Body of pancreas (tissue), 4 donors: Measurements from ENCODE around the gene CAMK4. TPM values are rescaled to one million over a fixed set of nuclear protein-coding genes. Genes with fewer than 3 reads are reported as not detected.

ENCODE experiments used
- ATAC-seq: fragments of 150-250 bp; one replicate; pipeline ENCODE4 v1.9.1; 2016
- DNase-seq, 4 donors: peaks; one replicate each; pipeline ENCODE4 v3.0.0-alpha.2; 2019
- H3K27ac ChIP-seq, 4 donors: fragments of 200-600 bp; sonication (generic); 1 replicate in 3 of 4; 2 replicates in 1 of 4; pipeline versions ENCODE4 v1.5.1 to v1.6.1; 2016 to 2019; ENCODE audit warnings: mild to moderate bottlenecking in 1 of 4, mixed read lengths in 1 of 4, moderate library complexity in 1 of 4
- H3K27me3 ChIP-seq, 2 donors: fragments of 200-600 bp; sonication (generic); one replicate each; pipeline ENCODE4 v1.6.0; 2016; ENCODE audit warnings: mild to moderate bottlenecking in 1 of 2
- H3K36me3 ChIP-seq, 2 donors: fragments of 200-600 bp; sonication (generic); replicated peaks in 1 of 2; 2 replicates each; pipeline ENCODE4 v1.5.1; 2016; ENCODE audit warnings: low read depth in 2 of 2; ENCODE audit not compliant: insufficient read depth in 1 of 2
- H3K4me1 ChIP-seq: fragments of 200-600 bp; sonication (generic); one replicate; pipeline ENCODE4 v1.6.0; 2016
- H3K4me3 ChIP-seq, 2 donors: fragments of 200-600 bp; sonication (generic); 1 replicate in 1 of 2; 2 replicates in 1 of 2; pipeline ENCODE4 v1.5.1; 2016 to 2019
- H3K9me3 ChIP-seq, 3 donors: fragments of 200-600 bp; sonication (generic); 1 replicate in 2 of 3; 2 replicates in 1 of 3; pipeline ENCODE4 v1.5.1; 2016
- CTCF ChIP-seq, 7 experiments: fragments of 450-650 bp in 4 of 7; fragments of 200-600 bp in 3 of 7; sonication (generic) in 3 of 7; IDR thresholded peaks; one replicate each; pipeline ENCODE4 v1.5.1; 2016 to 2019; ENCODE audit warnings: antibody characterized with exemption in 7 of 7
- POLR2A ChIP-seq, 3 donors: fragments of 450-650 bp; IDR thresholded peaks; one replicate each; pipeline ENCODE4 v1.6.1; 2016; ENCODE audit warnings: antibody characterized with exemption in 3 of 3, mild to moderate bottlenecking in 2 of 3
- WGBS, 2 donors: methylation state at CpG; one replicate each; pipeline ENCODE4 v1.1.5; 2017; 5-methylcytosine and 5-hydroxymethylcytosine counted together
- intact Hi-C: fragments of 100-400 bp; cut with DNase I; formaldehyde crosslinking; loops from one replicate; pipeline ENCODE4 v1.15.1; 2023
- total RNA-seq, 2 donors: library from RNA; depleted of rRNA; stranded (reverse); fragments of >200 nt; gene quantifications; one replicate each; pipeline ENCODE4 v1.1.0, GENCODE V29; 2016

Gene CAMK4
- under 1 TPM in 1 of 2 donors, not detected in 1; 0.78 TPM for total RNA-seq

GRCh38 chr5:111223787-111224560, at the start of gene CAMK4:
Gene CAMK4 (plus strand): TSS chr5:111224384. CDS start chr5:111224484, 100 bp downstream.
- Histone ChIP-seq H3K27me3 (no peaks in the 10 kb centered on the region), H3K4me1 (peaks cover 16% of the 10 kb centered on the region), H3K4me3 (peak within 1 kb of the TSS; percentile 9 to 26), H3K36me3 (no peaks in the 10 kb centered on the region), H3K9me3 (no peaks in the 10 kb centered on the region), H3K27ac (no peak within 1 kb of the TSS)
- no peak for TF ChIP-seq POLR2A (IDR thresholded peaks at IDR 0.05)
- TF ChIP-seq CTCF (IDR thresholded peaks at IDR 0.05): peak in 1 of 7 experiments; percentile 13
- 1% methylated on average over 30 to 79 of the region's 89 CpGs for WGBS, 2 donors
- ATAC-seq (peak; percentile 81), DNase-seq (peak; percentile 35 to 65 (median 42))
- intact Hi-C loops: no loop called here

- H3K4me3 ChIP-seq: no peak overlapping the region
- H3K9me3 ChIP-seq: no peaks in the 10 kb centered on the region
- no peak overlapping the region for H3K27ac ChIP-seq
- H3K4me1 ChIP-seq: no peaks in the 10 kb centered on the region
- WGBS, 2 donors: 79 to 82% methylated on average over 3 of the region's 3 CpGs
- TF ChIP-seq POLR2A (IDR thresholded peaks at IDR 0.05) (no peak), CTCF (IDR thresholded peaks at IDR 0.05) (no peak)
- intact Hi-C loops: no loop called here
- no peaks in the 10 kb centered on the region for H3K27me3 ChIP-seq
- DNase-seq (no peak), ATAC-seq (no peak)
- H3K36me3 ChIP-seq: no peaks in the 10 kb centered on the region
Measured at GRCh38 chr5:111183064-111183463, 41.1 kb upstream of the CAMK4 start.

- no peak overlapping the region for H3K27ac ChIP-seq
- no peaks in the 10 kb centered on the region for H3K27me3 ChIP-seq
- no peak overlapping the region for H3K4me3 ChIP-seq
- no peaks in the 10 kb centered on the region for H3K4me1 ChIP-seq
- H3K36me3 ChIP-seq: no peaks in the 10 kb centered on the region
- WGBS, 2 donors: 52 to 54% methylated on average over 1 of the region's 1 CpG
- intact Hi-C loops: no loop called here
- no peak for DNase-seq
- ATAC-seq: no peak
- no peaks in the 10 kb centered on the region for H3K9me3 ChIP-seq
- TF ChIP-seq CTCF (IDR thresholded peaks at IDR 0.05) (no peak), POLR2A (IDR thresholded peaks at IDR 0.05) (no peak)
Measured at GRCh38 chr5:111187079-111187478, 37.1 kb upstream of the CAMK4 start.

- intact Hi-C loops: no loop called here
- ATAC-seq: no peak
- Histone ChIP-seq H3K4me1 (no peaks in the 10 kb centered on the region), H3K27me3 (no peaks in the 10 kb centered on the region), H3K9me3 (no peaks in the 10 kb centered on the region), H3K4me3 (no peak overlapping the region), H3K27ac (no peak overlapping the region), H3K36me3 (no peaks in the 10 kb centered on the region)
- TF ChIP-seq CTCF (IDR thresholded peaks at IDR 0.05) (no peak), POLR2A (IDR thresholded peaks at IDR 0.05) (no peak)
- WGBS, 2 donors: 35 to 36% methylated on average over 1 of the region's 1 CpG
- no peak for DNase-seq
Measured at GRCh38 chr5:111194053-111194452, 30.1 kb upstream of the CAMK4 start.

- Histone ChIP-seq H3K4me1 (no peaks in the 10 kb centered on the region), H3K36me3 (no peaks in the 10 kb centered on the region), H3K27me3 (no peaks in the 10 kb centered on the region), H3K4me3 (no peak overlapping the region), H3K9me3 (no peaks in the 10 kb centered on the region), H3K27ac (no peak overlapping the region)
- intact Hi-C loops: no loop called here
- no peak for ATAC-seq
- 57 to 65% methylated on average over 2 of the region's 2 CpGs for WGBS, 2 donors
- no peak for DNase-seq
- TF ChIP-seq CTCF (IDR thresholded peaks at IDR 0.05) (no peak), POLR2A (IDR thresholded peaks at IDR 0.05) (no peak)
Measured at GRCh38 chr5:111194925-111195324, 29.3 kb upstream of the CAMK4 start.
